ENCODE data around the gene NOBOX.

DNA sequence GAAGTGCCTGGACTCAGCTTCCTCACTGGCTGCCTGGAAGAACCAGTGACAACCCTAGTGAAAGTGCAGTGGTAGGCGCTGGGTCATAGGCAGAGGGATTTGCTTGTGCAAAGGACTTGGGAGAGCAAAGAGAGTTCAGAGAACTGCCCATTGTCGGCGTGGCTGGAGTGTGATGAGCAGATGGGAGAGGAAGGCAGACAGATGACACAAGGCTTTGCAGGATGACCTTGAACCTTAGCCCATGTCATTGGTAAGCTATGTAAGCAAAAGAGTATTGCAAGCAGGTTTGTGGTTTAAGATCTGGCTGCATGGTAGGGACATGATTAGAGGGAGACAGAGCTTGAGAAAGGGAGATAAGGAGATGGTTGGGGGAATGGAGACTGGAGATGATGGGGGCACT, 35.3 kb upstream of the NOBOX start:
- no peak for TF ChIP-seq POLR2A (IDR thresholded peaks at IDR 0.05; ENCODE audit: low read depth, low read length)
- TF ChIP-seq PAX5 (IDR thresholded peaks at IDR 0.05; ENCODE audit: insufficient read depth, low read length, severe bottlenecking), result no peak
- no peak for TF ChIP-seq TAF1 (IDR thresholded peaks at IDR 0.05; ENCODE audit: low read depth, low read length)
- no peak for TF ChIP-seq POLR2AphosphoS5 (IDR thresholded peaks at IDR 0.05; ENCODE audit: low read depth, low read length)
